Activated T-cell treated with anti-CD3 and anti-CD28 coated beads for 48 hours (primary cell): ENCODE results near the gene MYADML2.
A peak's percentile ranks its signal among the peaks of the same experiment; 100 is the strongest.

Experiments used
- DNase-seq: peaks from one replicate; pipeline ENCODE4 v3.0.0-alpha.2; 2020; ENCODE audit warnings: low read depth

Gene MYADML2

DNA sequence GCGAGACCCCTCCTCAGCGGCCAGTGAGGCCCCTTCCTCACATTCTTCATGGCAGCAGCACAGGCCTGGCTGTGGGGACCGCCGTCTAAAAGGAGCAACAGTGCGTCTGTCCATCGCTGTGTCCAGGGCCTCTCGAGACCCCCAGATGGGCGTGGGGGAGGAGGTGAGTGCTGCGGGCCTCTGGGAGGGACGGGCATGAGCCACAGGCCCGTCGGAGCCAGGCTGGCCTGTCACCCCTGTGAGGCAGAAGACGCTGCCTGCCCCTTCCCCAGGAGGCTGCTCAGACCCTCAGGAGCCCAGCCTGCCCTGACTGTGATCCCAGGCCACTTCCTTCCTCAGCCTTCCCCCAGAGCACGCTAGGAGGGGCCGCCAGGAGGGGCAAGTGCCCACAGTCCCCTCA, 7.8 kb downstream of the MYADML2 start:
- DNase-seq, result no peak

DNA sequence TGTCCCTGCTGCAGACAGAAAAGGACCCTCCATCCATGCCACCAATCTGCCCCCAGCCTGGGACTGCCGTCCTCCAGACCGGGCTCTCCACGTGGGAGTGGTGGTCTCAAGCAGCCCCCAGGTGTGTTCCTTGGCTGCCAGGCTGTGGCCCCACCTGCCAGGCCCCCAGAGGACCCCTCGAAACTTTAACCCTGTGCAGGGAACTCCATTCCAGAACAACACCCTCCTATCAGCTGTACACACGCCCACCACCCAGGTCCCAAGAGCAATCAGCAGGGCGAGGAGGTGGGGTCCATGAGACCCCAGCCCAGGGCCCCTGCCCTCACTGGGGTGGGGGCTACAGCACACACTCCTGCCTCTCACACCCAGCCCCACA, 11.3 kb downstream of the MYADML2 start:
- no peak for DNase-seq

DNA sequence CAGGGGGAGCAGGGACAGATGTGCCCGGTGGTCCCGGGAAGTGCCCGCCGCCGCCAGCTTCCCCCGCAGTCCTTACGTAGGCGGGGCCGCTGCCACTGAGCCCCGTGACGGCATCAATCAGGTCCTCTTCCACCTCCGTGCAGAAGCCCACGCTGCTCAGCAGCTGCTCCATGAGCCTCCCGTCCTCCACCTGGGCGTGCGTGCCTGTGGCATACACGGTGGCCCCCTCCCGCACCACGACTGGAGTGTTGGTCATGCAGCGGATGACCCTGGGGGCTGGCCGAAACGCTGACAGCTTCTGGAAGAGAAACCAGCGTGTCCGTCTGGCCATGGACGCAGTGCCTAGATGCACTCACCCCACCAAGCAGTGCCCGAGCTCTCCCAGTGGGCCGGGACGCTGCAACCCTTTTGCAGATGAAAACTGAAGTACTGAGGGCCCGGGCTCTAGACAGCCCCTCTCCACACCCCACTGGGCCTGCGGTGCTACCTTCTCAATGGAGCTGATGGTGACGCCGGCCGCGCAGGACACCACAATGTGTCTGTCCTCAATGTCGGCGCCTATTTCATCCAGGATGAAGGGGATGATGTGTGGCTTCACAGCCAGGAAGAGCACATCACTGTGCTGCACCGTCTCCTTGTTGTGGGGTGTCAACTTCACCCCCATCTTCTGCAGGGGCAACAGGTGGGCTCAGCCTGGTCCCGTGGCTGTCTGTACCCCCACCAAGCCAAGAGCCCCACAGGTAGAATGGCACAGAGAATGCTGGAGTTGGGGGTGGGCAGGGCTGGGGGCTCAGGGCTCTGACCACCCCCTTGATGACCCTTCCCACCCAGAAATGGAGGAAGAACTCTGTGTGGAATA, 12.0 kb downstream of the MYADML2 start:
- DNase-seq, result no peak

DNA sequence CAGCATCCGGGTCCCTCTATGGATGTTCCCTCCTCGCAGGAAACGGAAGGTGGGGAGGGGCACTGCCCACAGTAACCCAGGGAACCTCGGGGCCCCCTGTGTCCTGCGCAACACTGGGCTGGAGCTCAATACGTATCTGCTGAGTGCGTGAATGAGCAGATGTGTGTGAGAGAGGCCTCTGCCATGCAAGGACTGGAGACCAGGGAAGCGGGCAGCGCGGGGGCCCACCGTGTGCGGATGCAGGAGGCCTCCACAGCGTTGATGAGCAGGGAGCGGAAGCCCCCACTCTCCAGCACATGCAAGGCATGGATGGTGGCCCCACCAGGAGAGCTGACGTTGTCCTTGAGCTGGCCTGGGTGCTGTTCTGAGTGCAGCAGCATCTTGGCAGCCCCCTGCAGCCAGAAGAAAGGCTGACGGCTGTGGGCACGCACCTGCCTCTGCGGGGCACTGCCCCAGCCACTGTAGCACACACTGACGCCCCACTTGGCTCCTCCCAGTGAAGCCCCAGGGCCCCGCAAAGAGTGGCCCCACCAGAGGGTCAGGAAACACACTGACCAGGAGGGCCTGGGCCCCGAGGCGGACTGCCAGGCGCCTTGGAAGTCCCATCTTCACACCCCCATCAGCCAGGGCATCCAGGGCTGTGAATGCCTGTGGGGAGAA, 12.8 kb downstream of the MYADML2 start:
- DNase-seq, result no peak

DNA sequence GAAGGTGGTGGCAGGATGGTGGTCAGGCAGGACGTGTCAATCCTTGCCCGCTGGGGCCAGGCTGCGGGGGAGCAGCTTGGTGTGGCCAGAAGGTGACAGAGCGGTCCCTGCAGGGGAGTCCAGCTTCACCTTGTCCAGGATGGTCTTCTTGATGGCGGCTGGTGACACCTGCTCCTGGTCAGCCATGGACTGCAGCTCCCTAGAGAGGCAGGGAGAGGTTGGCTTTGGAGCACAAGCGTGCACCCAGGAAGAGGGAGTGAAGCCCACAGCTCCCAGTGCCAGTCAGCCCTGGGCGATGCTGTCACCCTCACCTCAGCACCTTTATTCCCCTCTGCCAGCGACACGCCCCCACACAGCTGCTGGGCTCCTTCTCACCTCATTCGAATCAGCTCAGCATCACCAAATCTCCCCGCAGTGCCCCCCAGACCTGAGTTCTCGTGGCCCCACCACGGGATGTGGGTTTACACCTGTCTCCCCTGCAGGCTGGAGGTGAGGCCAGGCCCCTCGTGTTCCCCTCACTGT, 13.8 kb downstream of the MYADML2 start:
- no peak for DNase-seq

DNA sequence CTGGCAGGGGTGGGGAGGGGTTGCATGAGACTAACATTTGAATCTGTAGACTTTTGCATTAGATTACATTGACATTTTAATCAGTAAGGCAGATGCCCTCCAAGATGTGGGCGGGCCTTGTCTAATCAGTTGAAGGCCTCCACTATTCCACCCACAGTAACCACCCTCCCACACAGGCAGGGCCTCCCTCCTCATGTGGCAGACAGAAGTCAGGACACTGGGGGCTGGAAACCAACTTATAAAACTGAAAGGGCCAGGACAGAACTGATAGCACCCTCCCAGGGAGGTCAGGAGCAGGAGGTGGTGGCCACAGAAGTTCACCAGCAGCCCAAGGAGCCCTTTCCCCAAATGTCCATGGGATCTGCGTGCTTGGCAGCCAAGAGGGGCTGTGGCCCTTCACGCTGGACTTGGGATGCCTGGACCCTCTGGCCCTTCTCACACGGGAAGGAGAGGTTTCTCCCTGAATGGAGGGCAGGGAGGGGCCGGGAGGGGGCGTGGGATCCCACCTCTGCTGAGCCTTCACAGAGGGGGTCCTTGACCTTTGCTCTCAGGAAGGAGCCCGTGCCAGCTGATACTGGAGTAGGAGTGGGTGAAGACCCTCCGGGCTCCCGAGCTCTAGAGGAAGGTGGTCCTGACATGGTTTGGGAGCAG, 14.6 kb downstream of the MYADML2 start:
- DNase-seq, result no peak

DNA sequence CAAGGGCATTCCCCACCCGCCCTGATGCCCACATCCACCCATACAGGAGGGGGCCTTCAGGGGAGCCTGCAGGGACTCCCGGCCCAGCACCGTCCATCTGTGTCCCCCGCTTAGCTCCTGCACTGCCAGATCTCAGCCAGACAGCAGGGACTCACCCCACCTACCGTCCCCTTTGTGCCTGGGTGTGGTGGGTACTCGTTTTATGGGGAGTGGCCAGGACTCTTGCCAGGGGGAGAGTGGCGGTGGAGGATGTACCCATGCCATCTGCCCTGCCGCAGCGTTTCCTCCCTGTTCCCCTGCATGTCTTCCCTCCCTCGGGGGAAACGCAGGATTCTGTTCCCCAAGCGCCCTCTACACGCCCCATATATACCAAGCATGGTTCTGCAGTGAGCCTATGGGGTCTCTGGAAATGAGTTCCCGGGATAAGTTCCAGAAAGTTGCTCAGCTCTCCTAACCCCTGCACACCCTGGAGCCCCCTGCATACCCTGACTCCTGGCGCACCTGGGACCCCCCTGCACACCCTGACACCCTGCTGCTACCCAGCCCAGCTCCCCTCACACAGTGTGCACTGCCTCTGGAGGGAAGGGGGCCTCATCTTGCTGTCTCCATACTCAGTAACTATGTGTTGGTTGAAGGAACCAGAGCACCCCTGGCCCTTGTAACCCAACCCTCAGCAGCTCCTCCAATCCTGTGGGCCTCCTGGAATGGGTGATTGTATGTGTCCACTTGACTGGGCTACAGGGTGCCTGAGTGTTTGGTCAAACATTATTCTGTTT, 15.3 kb downstream of the MYADML2 start:
- DNase-seq, result no peak

DNA sequence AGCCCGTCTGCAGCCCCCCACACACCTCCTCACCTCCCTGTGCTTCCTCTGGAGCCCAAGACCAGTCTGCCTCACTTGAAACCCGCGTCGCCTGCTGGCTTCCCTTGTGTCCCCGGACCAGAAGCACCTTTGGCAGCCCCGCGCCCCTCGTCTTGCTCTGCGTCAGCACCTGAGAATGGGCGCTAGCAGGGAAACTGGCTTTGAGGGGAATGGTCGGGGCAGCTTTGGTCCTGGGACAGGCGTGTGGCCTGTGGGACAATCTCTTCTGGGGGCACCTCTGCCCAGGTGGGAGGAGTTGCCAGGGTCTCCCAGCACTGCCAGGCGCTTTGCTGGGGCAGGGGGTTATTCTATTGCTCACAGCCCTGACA, 15.9 kb downstream of the MYADML2 start:
- DNase-seq, result no peak

DNA sequence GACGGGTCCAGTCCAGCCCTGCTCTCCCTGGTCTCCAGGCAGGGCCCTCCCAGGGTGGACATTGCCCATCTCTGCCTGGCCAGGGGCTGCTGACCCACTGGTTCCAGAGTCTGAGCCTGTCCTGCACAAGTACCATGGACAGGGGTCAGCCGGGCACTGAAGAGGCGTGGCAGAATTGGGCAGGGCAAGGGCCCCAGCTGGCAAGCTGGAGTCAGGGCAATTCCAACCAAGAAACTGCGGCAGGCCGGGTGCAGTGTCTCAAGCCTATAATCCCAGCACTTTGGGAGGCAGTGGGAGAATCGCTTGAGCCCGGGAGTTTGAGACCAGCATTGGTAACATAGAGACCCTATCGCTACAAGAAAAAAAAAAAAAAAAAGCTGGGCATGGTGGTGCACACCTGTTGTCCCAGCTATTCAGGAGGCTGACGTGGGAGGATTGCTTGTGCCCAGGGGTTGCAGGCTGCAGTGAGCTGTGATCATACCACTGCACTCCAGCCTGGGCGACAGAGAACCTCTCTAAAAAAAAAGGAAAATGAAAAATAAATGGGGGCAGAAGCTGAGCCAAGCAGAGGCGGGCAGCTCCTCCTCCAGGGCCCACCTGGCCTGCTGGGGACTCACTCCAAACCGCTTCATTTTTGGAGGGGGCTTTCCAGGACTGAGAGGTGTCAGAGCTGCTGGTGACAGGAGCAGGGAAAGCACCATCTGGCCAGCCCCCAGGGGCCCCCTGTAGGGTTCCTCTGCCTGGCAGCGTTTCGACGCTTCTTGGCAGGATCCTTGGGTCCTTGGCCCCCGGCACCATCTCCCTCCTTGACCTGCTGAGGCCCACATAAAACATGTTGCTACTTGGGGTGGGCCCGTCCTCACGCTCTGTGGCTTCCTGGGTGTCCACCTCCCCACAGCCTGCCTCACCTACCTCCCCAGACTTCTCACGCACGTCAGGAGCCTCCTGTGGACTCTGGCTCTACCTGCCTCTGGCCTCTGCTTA, 16.6 kb downstream of the MYADML2 start:
- no peak for DNase-seq

DNA sequence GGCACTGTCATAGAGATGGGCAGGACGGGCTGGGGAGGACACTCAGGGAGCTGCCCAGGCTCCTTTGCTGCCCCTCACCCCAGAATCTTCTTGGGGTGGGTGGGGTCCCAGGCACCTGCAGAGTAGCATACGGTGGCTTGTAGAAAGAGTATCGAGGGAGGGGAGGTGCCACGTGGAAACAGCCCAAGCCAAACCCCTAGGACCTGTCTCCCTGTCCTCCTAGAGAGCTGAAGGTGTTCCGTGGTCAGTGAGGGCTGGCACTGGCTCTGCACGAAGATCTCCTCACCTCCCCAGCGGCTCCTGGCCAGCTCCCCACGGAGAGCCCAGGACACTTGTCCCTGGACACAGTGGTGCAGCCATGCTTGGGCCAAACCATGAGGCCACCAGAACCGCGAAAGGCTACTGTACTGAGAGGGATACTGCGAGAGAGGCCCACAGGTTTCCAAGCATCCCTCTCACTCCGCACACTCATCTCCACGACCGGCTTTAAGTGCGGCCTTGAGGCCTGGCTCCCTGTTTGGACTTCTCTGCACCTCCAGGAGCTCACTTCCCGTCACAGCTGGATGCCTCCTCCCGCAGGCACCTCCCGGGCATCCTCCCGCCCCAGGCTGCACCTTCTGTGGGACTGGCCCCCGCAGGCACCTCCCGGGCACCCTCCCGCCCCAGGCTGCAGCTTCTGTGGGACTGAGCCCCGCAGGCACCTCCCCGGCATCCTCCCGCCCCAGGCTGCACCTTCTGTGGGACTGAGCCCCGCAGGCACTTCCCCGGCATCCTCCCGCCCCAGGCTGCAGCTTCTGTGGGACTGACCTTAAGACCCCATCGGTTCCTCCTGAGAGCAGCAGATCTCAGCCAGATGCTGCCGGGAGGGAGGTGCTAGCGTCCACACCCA, 17.5 kb downstream of the MYADML2 start:
- no peak for DNase-seq

DNA sequence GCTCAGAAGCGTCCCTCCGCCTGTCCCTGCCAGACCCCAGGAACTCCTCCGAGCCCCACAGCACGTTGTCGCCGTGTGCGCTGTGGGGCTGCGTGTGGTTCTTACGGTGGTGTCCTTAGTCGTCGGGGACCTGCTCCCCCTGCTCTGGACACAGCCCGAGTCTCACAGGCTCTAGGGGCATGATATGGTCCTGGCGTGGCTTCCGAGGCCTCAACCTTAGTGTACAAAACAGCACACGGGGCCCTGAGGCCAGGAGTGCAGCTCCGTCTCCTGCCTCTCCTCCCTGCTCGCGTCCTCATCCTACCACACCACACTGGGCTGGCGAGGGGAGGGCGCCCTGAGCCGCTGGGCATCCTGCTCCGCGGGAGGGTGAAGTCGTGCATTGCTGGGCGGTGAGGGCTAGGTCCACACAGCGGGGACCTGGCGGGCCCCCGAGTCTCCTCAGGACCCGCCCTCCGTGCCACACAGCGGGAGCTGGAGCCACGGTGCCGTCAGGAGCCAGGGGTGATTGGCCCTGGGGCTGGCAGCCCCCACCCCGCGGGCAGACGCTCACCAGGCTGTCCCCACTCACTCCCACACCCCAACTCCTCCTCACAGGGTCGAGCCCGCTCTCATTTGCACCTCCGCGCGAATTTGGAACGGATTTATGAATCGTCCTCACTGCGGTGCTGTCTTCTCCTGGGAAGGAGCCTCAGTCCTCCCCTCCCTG, 18.3 kb downstream of the MYADML2 start:
- DNase-seq, result no peak

DNA sequence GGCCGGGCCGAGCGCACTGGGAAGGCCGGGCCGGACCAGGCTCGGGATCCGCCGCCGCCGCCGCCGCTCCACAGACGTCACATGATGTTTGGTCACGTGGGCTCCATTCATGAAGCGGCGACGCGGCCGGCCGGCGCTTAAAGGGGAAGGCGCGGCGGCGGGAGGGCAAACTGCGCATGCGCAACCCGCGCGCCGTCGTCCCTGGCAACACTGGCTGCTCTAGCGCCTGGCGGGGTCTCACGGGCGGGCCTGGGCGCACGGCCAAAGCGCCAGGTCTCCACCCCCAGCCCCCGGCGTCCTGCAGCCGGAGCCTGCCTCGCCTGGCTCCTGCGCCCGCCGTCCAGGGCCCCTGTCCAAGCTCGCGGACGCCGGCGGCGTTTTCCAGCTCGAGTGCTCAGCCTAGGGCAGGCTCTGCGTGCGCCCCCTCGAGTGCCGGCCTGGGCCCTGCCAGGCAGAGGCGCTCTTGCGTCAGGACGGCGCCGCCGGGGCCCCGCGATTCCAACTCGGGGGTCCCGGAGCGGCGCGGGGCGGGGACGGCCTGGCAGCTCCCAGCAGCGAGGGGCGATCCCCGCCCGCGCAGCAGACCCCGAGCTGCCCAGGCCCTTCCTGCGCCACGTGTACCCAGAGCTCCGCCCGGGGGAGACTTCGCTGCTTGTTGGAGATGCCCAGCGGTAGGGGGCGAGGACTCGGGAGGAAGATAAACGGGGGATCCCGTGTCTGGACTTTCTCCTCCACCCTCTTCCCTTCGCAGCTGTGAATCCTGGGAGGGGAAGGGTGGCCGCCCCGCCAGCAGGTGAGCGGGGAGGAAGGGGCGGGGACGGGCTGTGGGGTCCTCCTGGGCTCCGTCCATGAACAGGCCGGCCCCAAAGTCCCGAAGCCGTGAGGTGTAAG, 19.1 kb downstream of the MYADML2 start, which contains the start of gene MAFG:
MAFG (minus strand) TSS at position 83 of the 891 bp plus-strand sequence. CDS start 4,550 bp downstream, outside the sequence.
- peak; percentile 89 for DNase-seq

DNA sequence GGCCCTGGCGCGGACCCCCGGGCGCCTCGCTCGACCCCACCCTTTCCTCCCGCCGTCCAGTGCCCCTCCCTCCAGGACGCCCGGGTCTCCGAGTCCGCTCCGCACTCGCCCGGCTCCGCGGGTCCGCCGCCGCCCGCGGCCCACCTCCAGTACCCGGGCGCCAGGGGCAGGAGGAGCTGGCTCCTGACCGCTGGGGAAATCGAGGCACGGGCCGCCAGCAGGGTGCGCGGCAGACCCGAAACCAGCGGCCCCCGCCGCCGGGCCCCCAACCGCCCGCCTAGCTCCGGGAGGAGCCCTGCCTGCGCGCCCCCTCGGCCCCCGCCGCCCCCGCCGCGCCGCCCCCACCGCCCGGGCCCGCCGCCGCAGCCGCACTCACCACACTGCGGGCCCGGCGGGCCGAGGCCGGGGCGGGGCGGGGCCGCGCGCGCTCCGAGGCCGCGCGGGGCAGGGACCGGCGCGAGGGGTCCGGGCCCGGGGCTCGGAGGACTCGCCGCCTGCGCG, 19.8 kb downstream of the MYADML2 start:
- no peak for DNase-seq

DNA sequence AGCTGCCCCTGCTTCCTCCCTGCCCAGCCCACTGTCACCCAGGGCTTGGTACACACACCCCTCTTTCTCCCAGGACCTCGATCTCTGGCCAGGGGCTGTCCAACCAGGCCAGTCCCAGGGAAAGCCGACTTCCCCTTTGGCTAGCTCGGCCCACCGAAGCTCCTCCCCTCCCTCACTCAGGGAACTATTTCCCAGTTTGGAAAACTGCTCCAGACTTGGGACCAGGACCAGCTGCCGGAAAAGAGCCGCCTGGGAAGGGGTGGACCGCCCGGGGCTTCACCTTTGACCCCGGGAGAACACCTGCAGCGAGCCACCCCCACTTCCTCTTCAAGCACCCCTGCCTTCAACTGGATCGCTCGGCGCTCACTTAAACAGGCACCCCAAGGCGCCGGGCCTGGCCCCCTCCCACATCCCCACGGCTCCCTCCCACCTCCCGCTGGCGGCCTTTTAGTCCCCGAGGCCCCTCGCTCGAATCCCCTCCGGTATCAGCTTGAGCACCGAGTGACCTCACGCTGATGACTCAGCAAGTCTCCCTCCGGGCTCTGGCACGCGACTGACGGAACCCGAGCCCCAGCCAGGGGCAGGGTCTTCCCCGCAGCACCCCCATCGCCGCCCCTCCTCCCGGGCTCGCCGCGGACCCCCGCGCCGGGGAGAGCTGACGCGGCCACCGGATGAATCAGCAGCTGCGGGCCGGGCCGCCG, 20.4 kb downstream of the MYADML2 start:
- DNase-seq, result peak; percentile 59

DNA sequence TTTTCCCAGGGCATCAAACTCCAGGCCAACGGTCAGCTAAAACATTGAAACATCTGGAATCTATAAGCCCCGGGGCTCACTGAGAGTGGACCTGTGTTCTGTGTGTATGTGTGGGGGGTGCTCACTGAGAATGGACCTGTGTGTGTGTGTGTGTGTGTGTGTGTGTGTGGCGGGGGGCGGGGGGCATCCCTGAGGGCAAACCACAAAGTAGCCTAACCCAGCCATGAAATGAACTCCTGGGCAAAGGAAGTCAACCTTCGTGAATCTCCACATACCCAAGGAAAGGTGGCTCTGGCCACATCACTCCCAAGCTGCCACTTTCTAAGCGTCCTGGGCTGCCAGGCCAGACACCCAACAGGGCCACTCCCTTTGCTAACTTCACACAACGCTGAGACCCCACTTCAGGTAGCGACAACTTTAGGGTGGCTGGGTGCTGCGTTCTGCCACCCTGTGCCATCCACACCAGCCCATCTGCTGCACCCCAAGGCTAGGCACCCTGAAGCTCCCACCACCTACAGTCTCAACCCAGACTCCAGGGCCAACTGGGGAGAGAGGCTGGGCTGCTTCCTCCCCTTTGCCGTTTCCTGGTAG, 21.1 kb downstream of the MYADML2 start:
- no peak for DNase-seq

DNA sequence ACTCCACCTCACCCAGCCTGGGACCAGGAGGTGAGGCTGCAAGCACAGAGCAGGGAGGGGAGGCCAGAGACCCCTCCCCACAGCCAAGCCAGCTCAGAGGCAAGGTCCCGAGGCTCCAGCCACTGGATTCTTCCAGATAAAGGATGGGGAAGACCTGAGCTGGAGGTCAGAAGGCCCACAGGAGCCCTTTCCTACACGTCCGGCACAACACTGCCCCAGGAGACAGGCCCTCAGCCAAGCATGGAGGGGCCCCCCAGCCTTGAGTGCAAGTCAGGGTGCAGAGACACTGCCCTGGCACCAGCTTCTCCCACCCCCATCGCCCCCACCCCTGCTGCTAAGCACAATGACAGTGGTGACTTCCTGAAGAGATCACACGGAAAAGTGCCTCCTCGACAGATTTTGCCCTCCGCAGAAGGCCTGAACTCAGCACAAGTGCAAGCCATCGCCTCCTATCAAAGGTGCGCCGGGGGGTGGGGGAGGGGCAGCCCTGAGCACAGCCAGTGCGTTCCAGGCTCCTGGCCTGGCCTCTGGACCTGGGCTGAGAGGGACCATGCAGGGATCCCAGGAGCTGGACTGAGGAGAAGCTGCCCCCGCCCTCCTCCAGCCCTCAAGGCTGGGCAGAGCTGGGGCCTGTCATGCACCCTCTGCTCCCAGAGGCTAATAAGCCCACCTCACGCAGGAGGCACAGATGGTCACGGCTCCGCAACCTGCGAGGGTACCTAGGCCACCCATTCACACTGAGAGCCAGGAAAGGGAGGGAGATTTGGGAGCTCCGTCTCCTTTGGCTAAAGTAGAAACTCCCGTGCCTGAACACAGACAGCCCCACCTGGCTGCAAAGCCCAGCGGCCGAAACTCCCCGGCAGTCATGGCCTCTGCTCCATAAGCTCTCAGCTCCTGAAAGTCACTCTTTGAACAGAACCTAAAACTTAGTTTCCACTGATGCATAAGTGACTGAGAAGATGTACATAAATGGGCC, 22.2 kb downstream of the MYADML2 start:
- DNase-seq, result no peak
